HG03354 (cell line): ENCODE results near the gene OR8B4.
"Not testable (repeated sequence)": the region's sequence is repeated elsewhere in the genome, so short reads cannot be mapped to it uniquely, and the experiment has no call there.

ENCODE experiments used
- ATAC-seq: cut with Tn5 transposase; IDR thresholded peaks from one replicate; pipeline ENCODE4 v1.9.1; 2021; ENCODE audit warnings: mild to moderate bottlenecking; ENCODE audit not compliant: unreplicated experiment, poor library complexity, severe bottlenecking

OR8B4 gene

DNA sequence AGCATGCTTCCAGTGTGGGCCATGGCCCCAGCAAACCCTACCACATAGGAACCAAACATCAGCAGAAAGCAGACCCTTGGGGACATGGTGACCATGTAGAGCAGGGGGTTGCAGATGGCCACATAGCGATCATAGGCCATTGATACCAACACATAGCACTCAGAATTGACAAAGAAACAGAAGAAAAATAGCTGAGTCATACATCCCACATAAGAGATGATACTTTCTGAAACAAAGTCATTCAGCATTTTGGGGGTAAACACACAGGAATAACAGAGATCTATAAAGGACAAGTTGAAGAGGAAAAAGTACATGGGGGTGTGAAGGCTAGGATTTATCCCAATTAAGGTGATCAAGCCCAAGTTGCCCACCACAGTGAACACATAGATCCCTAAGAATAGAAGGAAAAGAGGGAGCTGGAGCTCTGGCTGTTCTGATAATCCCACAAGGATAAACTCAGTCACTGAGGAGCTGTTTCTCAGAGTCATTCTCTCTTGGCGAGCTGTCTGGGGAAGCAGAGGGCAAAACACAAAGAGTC is at the start of gene OR8B4:
OR8B4 (minus strand) TSS at position 488 of the 538 bp plus-strand sequence; CDS start at position 488, 0 bp downstream.
- ATAC-seq, result no peak

GRCh38 chr11:124474079-124474478 is 49.4 kb upstream of the OR8B4 start:
- ATAC-seq, result no peak

- ATAC-seq, result no peak
These were observed 48.8 kb upstream of the OR8B4 start for GRCh38 chr11:124473476-124473875.

DNA sequence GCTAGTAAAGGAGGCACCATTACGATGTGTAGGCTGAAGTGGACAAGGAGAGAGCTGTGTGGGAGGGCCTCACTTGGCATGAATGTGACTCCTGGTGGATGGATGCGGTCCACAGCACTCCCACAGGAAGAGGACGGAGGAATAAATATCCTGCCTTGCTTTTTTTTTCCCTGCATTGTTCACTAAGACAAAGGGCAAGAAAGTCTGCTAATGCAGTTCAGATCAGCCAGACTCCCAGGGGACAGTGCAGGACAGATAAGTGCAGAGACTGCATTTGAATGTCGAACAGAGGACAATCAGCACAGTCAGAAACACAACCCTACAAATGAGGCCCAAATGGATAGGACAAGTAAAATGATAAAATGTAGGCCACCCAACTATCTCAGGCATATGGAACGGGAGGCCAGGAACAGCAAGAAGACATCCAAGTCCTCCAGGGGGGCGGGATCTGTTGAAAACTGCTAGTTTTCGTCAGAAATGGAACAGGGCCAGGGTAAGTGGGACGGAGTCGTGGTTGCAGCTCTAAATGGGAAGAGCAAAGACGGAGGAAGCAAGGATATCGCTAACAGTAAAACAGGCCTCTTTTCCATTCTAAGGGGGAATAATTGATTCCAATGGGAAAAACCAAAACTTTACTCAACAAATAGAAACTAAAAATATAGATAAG is 46.0 kb upstream of the OR8B4 start:
- no peak for ATAC-seq

- no peak for ATAC-seq
These were observed 42.8 kb upstream of the OR8B4 start for GRCh38 chr11:124467381-124467927.

DNA sequence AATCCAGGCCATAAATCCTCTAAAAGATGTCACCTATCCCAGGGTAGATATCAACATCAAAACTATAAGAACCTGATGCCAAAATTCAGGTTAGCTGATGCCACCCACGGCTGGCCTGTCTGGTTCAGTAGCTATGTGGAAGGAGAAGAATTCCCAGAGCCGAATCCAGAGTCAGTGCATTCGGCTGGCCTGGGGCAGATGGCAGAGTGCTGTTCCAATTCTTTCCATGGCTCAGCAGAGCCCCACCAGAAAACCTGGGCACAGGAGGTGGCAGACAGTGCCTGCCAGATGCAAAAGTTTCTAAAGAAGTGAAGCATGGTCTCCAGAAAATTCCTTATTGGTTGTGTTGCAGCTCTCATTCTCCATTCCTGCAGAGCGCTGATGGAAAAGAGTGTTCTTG is 40.7 kb upstream of the OR8B4 start:
- no peak for ATAC-seq

DNA sequence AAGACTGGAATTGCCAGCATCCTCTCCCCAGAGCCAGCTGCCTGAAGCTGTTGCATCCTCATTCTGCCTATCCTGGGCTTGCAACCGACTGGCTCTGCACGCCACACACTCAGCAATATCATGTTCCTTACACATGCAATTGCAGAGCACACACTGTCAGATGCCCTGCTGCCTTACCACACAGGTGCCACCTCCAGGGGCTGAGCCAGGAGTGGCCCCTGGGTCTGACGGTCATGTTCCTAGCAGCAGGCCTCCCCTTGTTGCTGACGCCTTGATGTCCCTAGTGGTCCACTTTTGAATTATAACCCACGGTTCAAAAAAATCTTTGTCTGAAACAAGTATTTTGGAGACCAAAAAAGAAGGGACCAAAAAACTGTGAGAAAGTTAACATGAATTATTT is 39.3 kb upstream of the OR8B4 start:
- no peak for ATAC-seq

GRCh38 chr11:124463324-124463723 is 38.7 kb upstream of the OR8B4 start:
- ATAC-seq, result no peak

- no peak for ATAC-seq
These were observed 35.8 kb upstream of the OR8B4 start for GRCh38 chr11:124460459-124460858.

DNA sequence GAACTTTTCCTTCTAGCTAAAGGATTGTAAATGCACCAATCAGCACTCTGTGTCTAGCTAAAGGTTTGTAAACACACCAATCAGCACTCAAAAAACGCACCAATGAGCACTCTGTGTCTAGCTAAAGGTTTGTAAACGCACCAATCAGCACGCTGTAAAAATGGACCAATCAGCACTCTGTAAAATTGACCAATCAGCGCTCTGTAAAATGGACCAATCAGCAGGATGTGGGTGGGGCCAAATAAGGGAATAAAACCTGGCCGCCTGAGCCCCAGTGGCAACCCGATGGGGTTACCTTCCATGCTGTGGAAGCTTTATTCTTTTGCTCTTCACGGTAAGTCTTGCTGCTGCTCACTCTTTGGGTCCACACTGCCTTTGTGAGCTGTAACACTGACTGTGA is 34.7 kb upstream of the OR8B4 start:
- ATAC-seq, result not testable (repeated sequence)

DNA sequence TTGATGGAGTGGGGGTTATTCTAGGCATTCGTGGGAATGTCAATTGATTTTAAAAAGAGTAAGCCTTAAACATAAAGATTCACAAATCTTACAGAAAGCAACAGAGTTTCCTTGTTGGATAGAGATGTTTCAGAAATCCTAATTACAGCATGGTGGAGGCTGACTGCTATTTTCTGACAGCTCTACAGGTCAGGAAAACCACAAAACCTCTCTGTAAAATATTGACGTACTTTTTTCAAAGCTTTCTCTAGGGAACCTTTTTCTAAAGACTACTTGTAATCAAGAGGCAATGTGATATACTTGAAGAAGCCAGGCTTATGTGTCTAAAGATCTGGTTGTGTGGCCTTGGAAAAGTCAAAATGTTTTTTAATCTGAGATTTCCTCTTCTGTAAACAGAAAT is 29.9 kb upstream of the OR8B4 start:
- no peak for ATAC-seq

DNA sequence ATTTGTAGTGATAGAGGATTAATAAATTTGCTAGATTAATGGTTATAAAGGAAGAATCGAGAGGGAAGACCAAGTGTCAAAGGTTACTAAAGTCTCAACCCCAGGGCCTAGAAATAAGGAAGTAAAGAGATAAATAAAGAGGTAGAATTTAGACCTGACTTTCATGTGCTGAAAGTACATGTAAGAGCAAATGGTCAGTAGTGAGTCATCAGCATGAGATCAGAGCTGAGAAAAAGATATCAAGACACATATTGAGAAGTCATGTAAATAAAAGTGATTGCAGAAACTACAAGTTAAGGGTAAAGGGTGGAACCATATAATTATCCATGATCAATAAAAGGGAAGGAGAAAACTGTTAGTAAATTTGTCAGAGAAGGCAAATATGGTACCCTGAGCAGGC is 22.2 kb upstream of the OR8B4 start:
- no peak for ATAC-seq

DNA sequence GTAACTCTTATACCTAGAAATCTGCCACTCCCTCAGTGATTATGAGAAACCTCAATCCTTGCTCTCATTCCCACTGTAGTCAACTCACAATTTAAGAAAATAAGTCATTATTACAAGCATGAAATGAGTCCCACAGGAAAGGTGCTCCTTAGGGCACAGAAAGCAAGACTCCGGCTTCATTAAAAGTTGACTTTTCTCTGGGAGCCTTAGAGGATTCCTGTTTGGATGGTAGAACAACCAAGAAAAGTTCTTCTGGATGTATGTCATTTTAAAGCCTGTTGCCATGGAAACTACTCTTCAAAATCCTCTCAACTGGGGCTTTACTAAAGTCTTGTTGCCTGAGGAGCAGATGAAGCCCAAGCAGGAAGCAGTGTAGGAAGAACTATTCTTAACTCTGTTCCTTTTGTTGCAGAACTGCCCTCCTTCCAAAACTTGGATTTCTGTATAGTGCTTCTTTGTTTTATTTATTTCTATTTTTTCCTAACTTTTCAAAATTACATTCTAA is 21.0 kb upstream of the OR8B4 start, which contains the start of gene OR8B8:
OR8B8 (minus strand) TSS at position 51 of the 505 bp plus-strand sequence. CDS start 4,611 bp downstream, outside the sequence.
- ATAC-seq, result no peak

- no peak for ATAC-seq
These were observed 18.2 kb upstream of the OR8B4 start for GRCh38 chr11:124442847-124443246.

- ATAC-seq, result no peak
These were observed 17.8 kb upstream of the OR8B4 start for GRCh38 chr11:124442442-124442841.

- no peak for ATAC-seq
These were observed 16.8 kb upstream of the OR8B4 start for GRCh38 chr11:124441519-124441918.

DNA sequence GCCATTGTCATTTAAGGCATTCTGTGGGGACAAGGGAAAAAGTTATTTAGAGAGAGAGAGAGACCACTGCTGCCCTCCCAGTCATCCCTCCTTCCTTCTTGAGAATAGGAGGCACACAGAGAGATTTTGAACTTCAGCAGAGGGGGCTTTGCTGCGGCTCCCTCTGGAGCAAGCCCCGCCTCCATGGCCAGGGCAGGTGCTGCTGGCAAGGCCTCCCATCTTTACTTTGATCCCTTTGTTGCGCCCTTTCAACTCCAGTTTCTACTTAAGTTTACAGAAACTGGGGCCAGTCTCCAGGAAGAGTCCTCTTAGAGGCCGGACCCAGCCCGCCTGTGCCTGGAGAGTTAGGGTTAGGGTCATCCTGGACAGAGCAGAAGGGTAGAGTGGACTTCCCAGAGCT is 16.4 kb upstream of the OR8B4 start:
- no peak for ATAC-seq

- ATAC-seq, result no peak
These were observed 15.9 kb upstream of the OR8B4 start for GRCh38 chr11:124440608-124441007.

DNA sequence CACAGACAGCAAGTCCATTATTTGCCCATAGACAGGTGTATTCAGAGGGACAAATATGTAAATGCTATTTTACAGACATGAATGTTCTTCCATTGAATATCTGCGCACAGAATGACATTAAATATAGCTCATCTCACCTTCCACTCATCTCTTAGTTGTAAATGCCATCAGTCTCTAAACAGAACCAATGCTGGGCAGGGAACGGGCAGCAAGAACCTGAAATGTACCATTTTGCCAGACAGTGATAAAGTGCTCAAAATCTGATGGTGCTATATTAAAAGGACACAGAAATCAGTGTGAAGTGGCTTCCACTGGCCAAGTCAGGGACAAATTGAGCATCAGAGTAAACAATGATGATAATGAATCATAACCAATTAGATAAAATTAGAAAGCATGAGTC is 10.0 kb upstream of the OR8B4 start:
- no peak for ATAC-seq

DNA sequence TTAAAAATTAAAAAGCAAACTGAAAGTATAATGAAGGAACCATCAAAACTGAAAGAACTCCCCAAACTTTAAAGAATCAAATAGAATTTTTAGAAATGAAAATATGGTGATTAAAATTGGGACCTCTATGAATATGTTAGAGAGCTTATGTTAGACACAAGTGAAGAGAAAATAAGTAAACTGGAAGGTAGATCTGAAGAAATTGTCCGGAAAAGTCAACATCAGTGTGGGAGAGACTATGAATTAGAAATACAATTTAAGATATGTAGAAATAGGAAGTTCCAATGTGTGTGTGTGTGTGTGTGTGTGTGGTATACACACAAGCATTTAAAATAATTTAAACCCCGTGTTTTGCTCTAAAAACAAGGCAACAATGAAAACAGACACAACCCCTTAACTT is 4.9 kb upstream of the OR8B4 start:
- ATAC-seq, result no peak

DNA sequence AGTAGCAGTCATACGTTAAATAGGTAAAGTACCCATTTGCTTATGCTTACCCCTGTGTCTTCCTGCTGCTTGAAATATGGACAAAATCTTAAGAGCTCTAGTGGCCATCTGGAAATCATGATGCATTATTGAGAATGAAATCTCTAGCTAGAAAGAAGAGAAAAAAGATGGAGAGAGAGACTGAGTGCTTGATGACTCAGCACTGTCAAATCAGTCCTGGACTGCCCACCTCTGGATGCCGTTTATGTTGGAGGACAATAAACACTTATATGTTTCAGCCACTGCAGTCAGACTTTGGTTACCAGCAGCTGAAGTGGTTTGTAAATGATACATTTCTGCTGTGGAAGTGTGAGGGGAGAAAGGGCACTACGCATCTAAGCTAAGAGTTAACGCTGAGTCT is 3.6 kb downstream of the OR8B4 start:
- no peak for ATAC-seq
